WERI-Rb-1 (cell line): Measurements from ENCODE around the gene UBE2L3.

Experiments used
- DNase-seq: peaks from one replicate; pipeline ENCODE4 v3.0.0-alpha.2; 2020
- H3K27ac ChIP-seq: fragments of 250-450 bp; sonication (Bioruptor Pico); 2 replicates; pipeline ENCODE4 v1.5.1; 2020; ENCODE audit warnings: mild to moderate bottlenecking, moderate library complexity
- H3K27me3 ChIP-seq: fragments of 250-450 bp; sonication (Bioruptor Pico); 2 replicates; pipeline ENCODE4 v1.5.1; 2021; ENCODE audit warnings: mild to moderate bottlenecking, low read depth, moderate library complexity; ENCODE audit not compliant: insufficient read depth, severe bottlenecking
- H3K36me3 ChIP-seq: fragments of 250-450 bp; sonication (Bioruptor Pico); 2 replicates; pipeline ENCODE4 v1.5.1; 2020; ENCODE audit warnings: mild to moderate bottlenecking, moderate library complexity
- H3K4me3 ChIP-seq: 2 replicates; pipeline ENCODE4 v1.5.1; 2011; ENCODE audit warnings: low read depth, mild to moderate bottlenecking, control low read depth, low read length
- H3K9me3 ChIP-seq: fragments of 250-450 bp; sonication (Bioruptor Pico); 2 replicates; pipeline ENCODE4 v1.5.1; 2021; ENCODE audit warnings: mild to moderate bottlenecking, moderate library complexity; ENCODE audit not compliant: severe bottlenecking
- TF ChIP-seq, protein P1 (sequence below): IDR thresholded peaks from 2 replicates; pipeline ENCODE4 v1.5.1; 2011; ENCODE audit warnings: low read depth, mild to moderate bottlenecking, control low read depth, inconsistent platforms, low read length

The UBE2L3 gene

DNA sequence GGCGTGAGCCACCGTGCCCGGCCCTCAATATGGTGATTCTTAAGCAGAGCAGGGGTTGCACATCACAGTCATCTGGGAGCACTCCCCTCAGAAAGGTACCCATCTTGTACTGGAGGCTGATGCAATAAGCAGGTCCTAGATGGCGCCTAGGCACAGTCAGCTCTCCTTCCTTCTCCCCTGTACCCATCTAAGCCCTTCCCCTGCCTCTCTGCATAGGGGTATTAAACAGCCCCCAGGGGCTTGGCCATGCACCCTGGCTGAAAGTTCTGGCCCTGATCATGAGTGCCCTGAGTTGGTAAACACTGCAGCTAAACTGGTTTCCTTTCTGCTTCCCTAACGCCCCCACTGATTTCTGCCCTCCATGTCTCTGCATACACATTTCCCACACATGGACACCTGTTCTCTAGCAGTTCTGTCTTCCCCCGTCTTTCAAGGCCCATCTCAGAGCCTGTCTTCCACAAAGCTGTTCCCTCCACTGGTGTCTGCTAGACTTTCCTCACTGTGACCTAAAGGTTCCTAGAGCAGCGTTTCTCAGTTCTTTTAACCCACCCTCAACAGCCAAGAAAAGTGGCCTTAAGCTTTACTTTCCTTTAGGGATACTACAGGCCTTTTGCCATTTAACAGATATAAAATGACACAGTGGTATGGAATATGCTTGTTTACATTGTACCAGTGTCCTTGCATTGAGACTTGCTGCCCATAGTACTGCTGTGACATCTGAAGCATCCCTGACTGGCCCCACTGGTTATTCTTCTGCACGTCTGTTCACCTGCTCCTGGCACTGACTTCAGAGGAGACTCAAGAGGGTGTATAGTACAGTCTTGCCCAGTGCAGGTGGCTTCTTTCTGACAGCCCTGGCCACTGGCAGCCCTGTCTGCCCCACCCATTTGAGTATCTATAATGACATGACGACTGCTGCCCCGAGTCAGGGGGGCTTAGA is 15.6 kb downstream of the UBE2L3 start:
- Histone ChIP-seq H3K27ac (no peak overlapping the region), H3K36me3 (peaks cover 17% of the 10 kb centered on the region), H3K9me3 (no peaks in the 10 kb centered on the region), H3K27me3 (no peaks in the 10 kb centered on the region), H3K4me3 (no peak overlapping the region)
- TF ChIP-seq, protein P1, sequence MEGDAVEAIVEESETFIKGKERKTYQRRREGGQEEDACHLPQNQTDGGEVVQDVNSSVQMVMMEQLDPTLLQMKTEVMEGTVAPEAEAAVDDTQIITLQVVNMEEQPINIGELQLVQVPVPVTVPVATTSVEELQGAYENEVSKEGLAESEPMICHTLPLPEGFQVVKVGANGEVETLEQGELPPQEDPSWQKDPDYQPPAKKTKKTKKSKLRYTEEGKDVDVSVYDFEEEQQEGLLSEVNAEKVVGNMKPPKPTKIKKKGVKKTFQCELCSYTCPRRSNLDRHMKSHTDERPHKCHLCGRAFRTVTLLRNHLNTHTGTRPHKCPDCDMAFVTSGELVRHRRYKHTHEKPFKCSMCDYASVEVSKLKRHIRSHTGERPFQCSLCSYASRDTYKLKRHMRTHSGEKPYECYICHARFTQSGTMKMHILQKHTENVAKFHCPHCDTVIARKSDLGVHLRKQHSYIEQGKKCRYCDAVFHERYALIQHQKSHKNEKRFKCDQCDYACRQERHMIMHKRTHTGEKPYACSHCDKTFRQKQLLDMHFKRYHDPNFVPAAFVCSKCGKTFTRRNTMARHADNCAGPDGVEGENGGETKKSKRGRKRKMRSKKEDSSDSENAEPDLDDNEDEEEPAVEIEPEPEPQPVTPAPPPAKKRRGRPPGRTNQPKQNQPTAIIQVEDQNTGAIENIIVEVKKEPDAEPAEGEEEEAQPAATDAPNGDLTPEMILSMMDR = no peak
- DNase-seq = no peak

DNA sequence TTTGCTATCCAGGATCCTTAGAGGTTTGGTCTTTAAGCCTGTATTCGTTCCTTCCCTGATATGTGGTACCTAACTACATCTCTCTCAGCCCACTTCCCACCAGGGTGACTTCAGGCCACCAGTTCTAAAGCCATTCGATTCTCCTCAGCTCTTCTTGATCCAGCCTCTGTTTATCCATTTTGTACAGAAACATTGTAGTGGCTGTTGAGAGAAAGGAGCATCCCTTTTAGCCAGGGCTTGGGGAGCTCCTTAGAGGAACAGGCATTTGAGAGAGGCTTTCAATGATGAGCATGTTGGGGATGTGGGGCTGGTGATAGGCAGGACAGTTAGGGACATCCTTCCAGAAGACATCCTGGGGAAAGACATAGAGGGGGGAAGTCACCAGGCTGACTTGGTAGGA is 17.9 kb downstream of the UBE2L3 start:
- H3K36me3 ChIP-seq = peaks cover 18% of the 10 kb centered on the region
- H3K27me3 ChIP-seq = no peaks in the 10 kb centered on the region
- TF ChIP-seq, protein P1 = no peak
- H3K4me3 ChIP-seq = no peak overlapping the region
- DNase-seq = no peak
- no peak overlapping the region for H3K27ac ChIP-seq
- H3K9me3 ChIP-seq = no peaks in the 10 kb centered on the region

DNA sequence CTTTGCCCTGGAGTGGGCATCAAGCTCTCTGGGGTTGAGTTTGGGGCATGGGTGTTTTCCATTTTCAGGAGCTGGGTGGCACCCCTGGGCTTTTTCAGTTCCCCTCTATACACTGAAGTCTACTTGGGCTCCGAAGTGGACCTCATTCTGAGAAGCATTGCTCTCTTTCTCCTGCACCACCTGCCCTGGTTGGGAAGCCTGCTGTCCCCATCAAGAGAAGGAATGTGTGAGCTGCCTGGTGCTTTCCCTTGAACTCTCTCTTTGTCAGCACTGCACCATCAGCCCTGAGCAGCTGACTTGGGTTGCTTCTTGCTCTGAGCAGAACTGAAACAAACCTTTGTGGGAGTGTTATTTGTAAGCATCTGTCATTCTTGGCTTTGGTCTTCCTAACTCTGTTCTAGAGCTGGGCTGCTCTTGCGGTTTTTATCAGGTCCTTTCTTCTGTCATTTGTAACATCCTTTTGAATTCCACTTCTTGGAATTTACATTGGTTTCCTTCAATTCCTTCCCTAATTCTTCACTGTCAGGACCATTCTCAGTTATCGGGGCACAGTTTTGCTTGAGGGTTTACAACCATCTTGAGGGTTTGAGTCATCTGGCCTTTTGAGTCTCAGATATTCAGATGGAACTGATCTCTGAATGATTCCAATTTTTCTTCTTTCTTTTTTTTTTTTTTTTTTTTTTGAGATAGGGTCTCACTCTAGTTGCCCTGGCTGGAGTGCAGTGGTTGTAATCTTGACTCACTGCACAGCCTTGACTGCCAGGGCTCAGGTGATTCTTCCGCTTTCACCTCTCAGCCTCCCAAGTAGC is 20.5 kb downstream of the UBE2L3 start:
- no peaks in the 10 kb centered on the region for H3K9me3 ChIP-seq
- no peak overlapping the region for H3K4me3 ChIP-seq
- DNase-seq = no peak
- no peak overlapping the region for H3K27ac ChIP-seq
- no peaks in the 10 kb centered on the region for H3K27me3 ChIP-seq
- TF ChIP-seq, protein P1 = no peak
- peaks cover 26% of the 10 kb centered on the region for H3K36me3 ChIP-seq

DNA sequence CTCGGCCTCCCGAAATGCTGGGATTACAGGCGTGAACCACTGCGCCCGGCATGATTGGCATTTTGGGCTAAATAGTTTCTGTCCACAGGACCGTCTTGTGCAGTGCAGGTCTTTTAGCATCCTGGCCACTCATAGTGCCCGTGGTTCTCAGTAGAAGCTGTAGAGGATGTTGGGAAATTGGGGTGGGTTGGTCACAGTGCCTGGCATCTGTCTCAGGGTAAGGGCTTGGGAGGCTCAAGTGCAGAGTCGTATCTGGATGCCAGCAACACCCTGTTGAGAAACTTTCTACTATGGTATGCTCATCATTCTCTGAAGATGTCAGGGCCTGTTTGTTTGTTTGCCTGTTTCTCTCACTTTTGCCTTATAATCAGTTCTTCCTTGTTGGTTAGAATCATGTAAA is 21.9 kb downstream of the UBE2L3 start:
- no peaks in the 10 kb centered on the region for H3K9me3 ChIP-seq
- H3K27ac ChIP-seq = no peak overlapping the region
- H3K36me3 ChIP-seq = peaks cover 37% of the 10 kb centered on the region
- DNase-seq = no peak
- H3K4me3 ChIP-seq = no peak overlapping the region
- TF ChIP-seq, protein P1 = no peak
- H3K27me3 ChIP-seq = no peaks in the 10 kb centered on the region

DNA sequence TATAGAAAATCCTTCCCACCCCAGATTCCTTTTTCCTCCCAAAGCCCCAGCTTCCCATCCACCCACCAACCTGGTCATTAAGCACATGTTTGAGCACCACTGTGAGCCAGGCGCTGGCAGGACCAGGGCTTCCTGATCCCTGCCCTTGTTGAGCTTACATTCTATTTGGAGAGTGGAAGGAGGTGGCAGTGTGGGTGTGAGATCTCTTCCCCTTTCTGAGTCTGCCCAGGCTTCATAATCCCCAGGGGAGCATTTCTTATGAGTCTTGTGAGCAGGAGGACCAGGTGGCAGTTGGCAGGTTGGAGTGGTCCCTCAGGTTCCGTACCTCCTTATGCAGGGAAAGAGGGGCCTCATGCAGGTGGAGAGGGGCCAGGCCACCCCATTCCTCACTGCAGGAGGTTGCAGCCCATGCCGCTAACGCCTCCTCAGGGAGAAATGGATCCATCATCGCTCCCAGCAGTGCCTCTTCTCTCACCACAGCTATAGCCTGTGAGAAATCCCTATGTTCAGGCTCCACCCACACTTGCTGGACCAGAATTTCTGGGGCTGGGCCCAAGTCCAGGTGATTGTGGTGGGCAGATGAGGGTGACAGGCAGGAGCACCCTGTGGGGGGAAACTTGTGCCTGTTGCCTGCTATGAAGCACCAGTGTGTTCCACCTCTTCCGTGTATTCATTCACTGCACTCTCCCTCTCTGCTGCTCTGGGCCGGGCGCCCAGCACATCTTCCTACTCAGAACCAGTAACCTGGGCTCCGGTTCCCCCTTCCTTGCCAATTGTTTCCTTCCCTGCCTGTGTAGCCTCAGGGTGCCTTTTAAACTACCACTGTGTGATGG is 23.5 kb downstream of the UBE2L3 start:
- Histone ChIP-seq H3K4me3 (no peak overlapping the region), H3K9me3 (no peaks in the 10 kb centered on the region), H3K36me3 (peaks cover 50% of the 10 kb centered on the region), H3K27ac (no peak overlapping the region), H3K27me3 (no peaks in the 10 kb centered on the region)
- DNase-seq = no peak
- TF ChIP-seq, protein P1 = no peak
